GM12878 (cell line): ENCODE results near the gene NR1I3. TPM values are rescaled to one million over a fixed set of nuclear protein-coding genes. Genes with fewer than 3 reads are reported as not detected.

ENCODE experiments used
- ATAC-seq: fragments of 200-7000 bp; cut with Tn5 transposase; 3 replicates; pipeline ENCODE4 v1.9.1; 2020; ENCODE audit warnings: mild to moderate bottlenecking, moderate library complexity
- BruUV-seq: library from RNA; stranded (reverse); fragments of 400-500 nt; replicated peaks from 2 replicates; lab custom pipeline; 2021; lab: Mats Ljungman, UMichigan
- CTCF ChIA-PET: fragments of 300-600 bp; sonication (Branson Sonifier 250); formaldehyde crosslinking; extraction: SDS; loops from one replicate; lab custom pipeline; 2021; ENCODE audit warnings: inconsistent platforms; lab: Yijun Ruan, JAX
- POLR2A ChIA-PET: fragments of 350-600 bp; formaldehyde crosslinking; extraction: SDS; loops from one replicate; lab custom pipeline; 2021; ENCODE audit warnings: inconsistent platforms; lab: Charles Lee
- RAD21 ChIA-PET: fragments of 300-600 bp; sonication (Branson Sonifier 250); formaldehyde crosslinking; loops from one replicate; lab custom pipeline; 2023; ENCODE audit warnings: antibody characterized with exemption; ENCODE audit not compliant: unreplicated experiment; lab: Charles Lee
- SMC1A ChIA-PET: fragments of 300-600 bp; sonication (Branson Sonifier 250); formaldehyde crosslinking; loops from one replicate; lab custom pipeline; 2023; ENCODE audit not compliant: unreplicated experiment, uncharacterized antibody; lab: Charles Lee
- DNase-seq: peaks from one replicate; pipeline ENCODE4 v3.0.0-alpha.2; 2011; ENCODE audit warnings: low read depth, low spot score
- FAIRE-seq: peaks from 3 replicates; lab custom pipeline; 2011; peaks lifted over from hg19 to GRCh38; lab: Jason Lieb, UNC
- H2AFZ ChIP-seq: 2 replicates; pipeline ENCODE4 v1.6.0; 2011; ENCODE audit warnings: low read depth, low read length, control low read depth; ENCODE audit not compliant: control insufficient read depth
- H3K27ac ChIP-seq: 2 replicates; pipeline ENCODE4 v1.5.1; 2011; ENCODE audit warnings: control low read depth; ENCODE audit not compliant: control insufficient read depth, insufficient read depth
- H3K27me3 ChIP-seq, 2 experiments: replicated peaks in 1 of 2; 2 replicates each; pipeline versions ENCODE4 v1.6.0 to v1.6.1; 2011; ENCODE audit warnings: low read length in 1 of 2; ENCODE audit not compliant: control insufficient read depth in 2 of 2, insufficient read depth in 2 of 2
- H3K36me3 ChIP-seq, 2 experiments: 2 replicates each; pipeline ENCODE4 v1.5.1; 2011; ENCODE audit warnings: low read length in 1 of 2; ENCODE audit not compliant: control insufficient read depth in 2 of 2, insufficient read depth in 2 of 2
- H3K4me1 ChIP-seq: 2 replicates; pipeline ENCODE4 v1.6.1; 2011; ENCODE audit warnings: mild to moderate bottlenecking, low read length, moderate library complexity, mixed read lengths; ENCODE audit not compliant: control insufficient read depth, insufficient read depth
- H3K4me2 ChIP-seq: 2 replicates; pipeline ENCODE4 v1.6.0; 2011; ENCODE audit warnings: control low read depth; ENCODE audit not compliant: control insufficient read depth, insufficient read depth
- H3K4me3 ChIP-seq: fragments of 200-600 bp; sonication (generic); 2 replicates; pipeline ENCODE4 v1.5.1; 2016
- H3K79me2 ChIP-seq: 2 replicates; pipeline ENCODE4 v1.6.0; 2011; ENCODE audit warnings: low read length; ENCODE audit not compliant: control insufficient read depth, insufficient read depth
- H3K9ac ChIP-seq: 2 replicates; pipeline ENCODE4 v1.8.0; 2011; ENCODE audit warnings: low read length, control low read depth, mixed read lengths; ENCODE audit not compliant: control insufficient read depth, insufficient read depth
- H3K9me3 ChIP-seq: replicated peaks from 3 replicates; pipeline ENCODE4 v1.5.1; 2011; ENCODE audit warnings: mild to moderate bottlenecking, low read length; ENCODE audit not compliant: control insufficient read depth, insufficient read depth
- H4K20me1 ChIP-seq: 2 replicates; pipeline ENCODE4 v1.6.0; 2011; ENCODE audit not compliant: control insufficient read depth, insufficient read depth
- BCLAF1 ChIP-seq: fragments of 450-650 bp; IDR thresholded peaks from 2 replicates; pipeline ENCODE4 v1.6.1; 2017; ENCODE audit warnings: antibody characterized with exemption, mild to moderate bottlenecking, moderate library complexity
- CBFB ChIP-seq: IDR thresholded peaks from 2 replicates; pipeline ENCODE4 v1.6.1; 2016; ENCODE audit warnings: antibody characterized with exemption, low read depth
- EED ChIP-seq: sonication (generic); IDR thresholded peaks from 2 replicates; pipeline ENCODE4 v1.6.1; 2016; ENCODE audit warnings: antibody characterized with exemption, low read depth
- EGR1 ChIP-seq, 2 experiments: IDR thresholded peaks; 1 replicate in 1 of 2; 2 replicates in 1 of 2; pipeline ENCODE4 v1.6.1; 2011 to 2012; ENCODE audit warnings: low read depth in 2 of 2, low read length in 2 of 2, borderline replicate concordance in 1 of 2, mild to moderate bottlenecking in 1 of 2, moderate library complexity in 1 of 2
- ETV6 ChIP-seq, 2 experiments: fragments of 450-650 bp in 1 of 2; IDR thresholded peaks in 1 of 2; conservative IDR thresholded peaks in 1 of 2; 2 replicates each; pipeline ENCODE4 v1.6.1; 2014; ENCODE audit warnings: antibody characterized with exemption in 1 of 2, borderline replicate concordance in 1 of 2, low read depth in 1 of 2, mild to moderate bottlenecking in 1 of 2, moderate library complexity in 1 of 2
- GATAD2B ChIP-seq: fragments of 450-650 bp; conservative IDR thresholded peaks from 2 replicates; pipeline ENCODE4 v1.6.1; 2017; ENCODE audit warnings: low read depth, mild to moderate bottlenecking, moderate library complexity
- IKZF1 ChIP-seq: fragments of 450-650 bp; conservative IDR thresholded peaks from 2 replicates; pipeline ENCODE4 v1.6.1; 2017; ENCODE audit warnings: antibody characterized with exemption, mild to moderate bottlenecking
- NFIC ChIP-seq: IDR thresholded peaks from 2 replicates; pipeline ENCODE4 v1.6.1; 2012; ENCODE audit warnings: low read depth, mild to moderate bottlenecking, inconsistent platforms, low read length, moderate library complexity
- NFYB ChIP-seq: IDR thresholded peaks from 2 replicates; pipeline ENCODE4 v1.6.1; 2011; ENCODE audit warnings: low read depth, mild to moderate bottlenecking, low read length, improper control_type of control experiment, moderate library complexity; ENCODE audit not compliant: insufficient read depth
- PAX5 ChIP-seq: IDR thresholded peaks from 2 replicates; pipeline ENCODE4 v1.6.1; 2011; ENCODE audit warnings: low read depth, low read length, borderline replicate concordance
- POLR2AphosphoS5 ChIP-seq: IDR thresholded peaks from 2 replicates; pipeline ENCODE4 v1.6.1; 2011; ENCODE audit warnings: mild to moderate bottlenecking, low read length, inconsistent platforms
- POU2F2 ChIP-seq: IDR thresholded peaks from 3 replicates; pipeline ENCODE4 v1.6.1; 2011; ENCODE audit warnings: low read depth, mild to moderate bottlenecking, low read length, borderline replicate concordance
- RB1 ChIP-seq: fragments of 450-650 bp; formaldehyde crosslinking; IDR thresholded peaks from 2 replicates; pipeline ENCODE4 v1.6.1; 2017; ENCODE audit warnings: mild to moderate bottlenecking, borderline replicate concordance
- RCOR1 ChIP-seq: conservative IDR thresholded peaks from 2 replicates; pipeline ENCODE4 v1.6.1; 2012; ENCODE audit warnings: low read depth, low read length, improper control_type of control experiment
- USF1 ChIP-seq: IDR thresholded peaks from 2 replicates; pipeline ENCODE4 v1.6.1; 2011; ENCODE audit warnings: borderline replicate concordance, low read depth, mild to moderate bottlenecking, moderate library complexity, mixed read lengths, low read length; ENCODE audit not compliant: insufficient read depth; ENCODE audit errors: extremely low read length
- ZBTB4 ChIP-seq: fragments of 450-650 bp; formaldehyde crosslinking; IDR thresholded peaks from 2 replicates; pipeline ENCODE4 v1.4.0; 2022; ENCODE audit warnings: mild to moderate bottlenecking, moderate library complexity
- ZNF207 ChIP-seq: fragments of 450-650 bp; IDR thresholded peaks from 2 replicates; pipeline ENCODE4 v1.6.1; 2014; ENCODE audit warnings: antibody characterized with exemption, mild to moderate bottlenecking, borderline replicate concordance
- WGBS: methylation state at CpG from one replicate; pipeline ENCODE4 v1.1.6; 2016; ENCODE audit warnings: low lambda C conversion rate; ENCODE audit not compliant: insufficient replicate concordance, insufficient coverage; ENCODE audit errors: missing lambda C conversion rate; 5-methylcytosine and 5-hydroxymethylcytosine counted together
- in situ Hi-C: fragments of 300-500 bp; cut with MboI; formaldehyde crosslinking; loops from 9 replicates; pipeline ENCODE4 v1.14.3; 2018; ENCODE audit warnings: mixed read lengths
- intact Hi-C: fragments of 100-400 bp; cut with micrococcal nuclease; formaldehyde crosslinking; loops from one replicate; pipeline ENCODE4 v1.14.2; 2022; ENCODE audit not compliant: unreplicated experiment
- polyA plus RNA-seq, 11 experiments: library from polyadenylated mRNA; depleted of rRNA in 4 of 11; unstranded in 6 of 11; stranded (reverse) in 5 of 11; fragments of >200 nt; fragmentation: Nextera tagmentation in 4 of 11; fragmentation: Illumina TruSeq in 1 of 11; extraction: Ambion mirVana in 4 of 11; extraction: Trizol in 1 of 11; gene quantifications; 1 replicate in 1 of 11; 2 replicates in 10 of 11; pipeline versions ENCODE4 v1.2.1 to v1.2.3, GENCODE V29; 2011 to 2016; ENCODE audit warnings: inconsistent platforms in 2 of 11, missing spikeins in 2 of 11, low read depth in 1 of 11
- total RNA-seq, 4 experiments: library from RNA; depleted of rRNA in 3 of 4; stranded (reverse); fragments of >200 nt in 3 of 4; fragmentation: Illumina TruSeq in 1 of 4; extraction: Trizol in 1 of 4; gene quantifications; 2 replicates each; pipeline versions ENCODE4 v1.2.1 to v1.2.3, GENCODE V29; 2013 to 2021

Gene NR1I3
- total and polyA plus RNA-seq, 10 of the 15 experiments (the other 5 are each of a cell fraction or from before 2014, with no cell fraction given): 0.13 to 0.52 (median 0.24) TPM; not detected in 7

GRCh38 chr1:161228032-161228431 is 10.0 kb downstream of the NR1I3 start:
- Histone ChIP-seq H3K27me3 (no peaks in the 10 kb centered on the region), H4K20me1 (no peaks in the 10 kb centered on the region), H3K79me2 (peaks cover 10% of the 10 kb centered on the region), H3K9me3 (no peaks in the 10 kb centered on the region), H3K4me2 (peak overlapping the region; percentile 95), H3K9ac (no peak overlapping the region; the same call in 1 of the 2 replicates), H3K36me3 (peaks cover 3 to 4% of the 10 kb centered on the region in 2 experiments; a peak in 2 of 4 replicates), H3K4me1 (peaks cover 19% of the 10 kb centered on the region), H3K4me3 (peak overlapping the region; percentile 83; the same call in 1 of the 2 replicates), H2AFZ (peak overlapping the region; percentile 93), H3K27ac (no peak overlapping the region)
- no TSS peak for BruUV-seq
- FAIRE-seq (no peak), DNase-seq (no peak), ATAC-seq (no peak)
- intact Hi-C loops: loop anchor here (5.0 kb wide), 1 partner anchor 79 kb away; the partner anchor contains the start of gene MPZ
- CTCF ChIA-PET: interaction anchor here (0.7 to 17.1 kb wide), 17 partner anchors 8 to 511 kb away, joined by 3 to 385 read pairs (median 28); partner anchors contain the start of genes CFAP126, FCER1G, NDUFS2 and SDHC
- POLR2A ChIA-PET: interaction anchor here (0.6 to 1.5 kb wide), 2 partner anchors 156 to 202 kb away, joined by 3 read pairs; no protein-coding TSS in a partner anchor
- in situ Hi-C loops: loop anchor here (5.0 kb wide), 2 partner anchors 64 to 154 kb away; no protein-coding TSS in a partner anchor
- WGBS: 97% methylated on average over 7 of the region's 7 CpGs
- SMC1A ChIA-PET: interaction anchor here (1.0 to 6.3 kb wide), 10 partner anchors 8 to 154 kb away, joined by 3 to 72 read pairs (median 26); partner anchors contain the start of gene FCER1G
- RAD21 ChIA-PET: interaction anchor here (1.2 to 5.0 kb wide), 9 partner anchors 24 to 512 kb away, joined by 3 to 77 read pairs (median 21); partner anchors contain the start of genes NDUFS2 and SDHC
- TF ChIP-seq ZNF207 (no peak), PAX5 (no peak), IKZF1 (no peak), POU2F2 (no peak), POLR2AphosphoS5 (no peak), ZBTB4 (CRISPR knock-in tag) (no peak), EGR1 (IDR thresholded peaks at IDR 0.05; ENCODE audit: borderline replicate concordance in 1 of 2, low read depth in 2 of 2, low read length in 2 of 2) (no peak), NFYB (no peak), USF1 (no peak), BCLAF1 (no peak), ETV6 (conservative IDR thresholded peaks at IDR 0.05 in 1 of 2, IDR thresholded peaks at IDR 0.05 in 1 of 2; ENCODE audit: borderline replicate concordance in 1 of 2, low read depth in 1 of 2) (no peak), EED (no peak), NFIC (no peak), CBFB (no peak), RB1 (no peak), RCOR1 (no peak), GATAD2B (no peak)
